Endodermal cell (in vitro differentiated cells): Measurements from ENCODE around the gene AIRE. TPM values are rescaled to one million over a fixed set of nuclear protein-coding genes. Genes with fewer than 3 reads are reported as not detected.

Experiments
- DNase-seq: peaks from one replicate; pipeline ENCODE4 v3.0.0-alpha.2; 2017
- H3K27ac ChIP-seq: 2 replicates; pipeline ENCODE4 v1.5.1; 2013; ENCODE audit warnings: mild to moderate bottlenecking, low read depth, low read length, moderate library complexity
- H3K27me3 ChIP-seq: 2 replicates; pipeline ENCODE4 v1.6.1; 2013; ENCODE audit warnings: mild to moderate bottlenecking, low read length, moderate library complexity; ENCODE audit not compliant: insufficient read depth, control insufficient read depth, poor library complexity, severe bottlenecking
- H3K36me3 ChIP-seq: 2 replicates; pipeline ENCODE4 v1.7.0; 2013; ENCODE audit warnings: mild to moderate bottlenecking, low read length, moderate library complexity; ENCODE audit not compliant: control insufficient read depth, insufficient read depth
- H3K4me1 ChIP-seq: one replicate; pipeline ENCODE4 v1.7.0; 2013; ENCODE audit warnings: low read length; ENCODE audit not compliant: control insufficient read depth, insufficient read depth
- H3K4me3 ChIP-seq: 2 replicates; pipeline ENCODE4 v1.5.1; 2013; ENCODE audit warnings: mild to moderate bottlenecking, low read length, moderate library complexity
- H3K9ac ChIP-seq: 2 replicates; pipeline ENCODE4 v1.6.1; 2013; ENCODE audit warnings: mild to moderate bottlenecking, low read length, moderate library complexity; ENCODE audit not compliant: poor library complexity, severe bottlenecking; ENCODE audit errors: extremely low read depth
- H3K9me3 ChIP-seq: 2 replicates; pipeline ENCODE4 v1.6.1; 2013; ENCODE audit warnings: mild to moderate bottlenecking, low read length, moderate library complexity; ENCODE audit not compliant: control insufficient read depth
- H3K27ac Mint-ChIP-seq: 2 replicates; pipeline ENCODE4 v1.8.0; 2020; ENCODE audit warnings: mixed read lengths
- H3K27me3 Mint-ChIP-seq: 2 replicates; pipeline ENCODE4 v1.8.0; 2021; ENCODE audit warnings: mild to moderate bottlenecking, mixed read lengths; ENCODE audit not compliant: insufficient read depth
- H3K36me3 Mint-ChIP-seq: 2 replicates; pipeline ENCODE4 v1.8.0; 2020; ENCODE audit warnings: low read depth, mixed read lengths
- H3K4me1 Mint-ChIP-seq: 2 replicates; pipeline ENCODE4 v1.8.0; 2020; ENCODE audit warnings: mixed read lengths
- H3K4me3 Mint-ChIP-seq: 2 replicates; pipeline ENCODE4 v1.8.0; 2020; ENCODE audit warnings: mild to moderate bottlenecking, moderate library complexity, mixed read lengths
- H3K9me3 Mint-ChIP-seq: 2 replicates; pipeline ENCODE4 v1.8.0; 2020; ENCODE audit warnings: mild to moderate bottlenecking, mixed read lengths
- CTCF ChIP-seq: fragments of 200-600 bp; sonication (generic); conservative IDR thresholded peaks from 2 replicates; pipeline ENCODE4 v1.5.0; 2021; ENCODE audit warnings: antibody characterized with exemption, mild to moderate bottlenecking
- WGBS, 2 experiments: methylation state at CpG; one replicate each; pipeline versions ENCODE4 v1.1.5 to v1.1.7; 2013; ENCODE audit warnings: missing lambda C conversion rate in 2 of 2, mixed read lengths in 1 of 2; ENCODE audit not compliant: insufficient coverage in 1 of 2, insufficient read length in 1 of 2; 5-methylcytosine and 5-hydroxymethylcytosine counted together
- total RNA-seq, 2 donors: library from RNA; stranded (reverse); fragmentation: NEBNext Ultra II Directional in 1 of 2; extraction: Animal tissue kit (Norgen Biotek cat#: 25700) in 1 of 2; gene quantifications; 2 replicates in 1 of 2; 3 replicates in 1 of 2; pipeline ENCODE4 v1.2.1, GENCODE V29; 2021

The AIRE gene
- total RNA-seq, 2 donors from 2014 or later: 1.2 to 2.7 TPM

GRCh38 chr21:44317241-44317782, 31.6 kb downstream of the AIRE start:
- H3K27me3 ChIP-seq: no peaks in the 10 kb centered on the region
- no peak overlapping the region for H3K4me3 Mint-ChIP-seq
- H3K9me3 ChIP-seq: no peaks in the 10 kb centered on the region
- H3K36me3 ChIP-seq: peaks cover 23% of the 10 kb centered on the region
- DNase-seq: no peak
- 95 to 97% methylated on average over 14 to 19 of the region's 19 CpGs for WGBS, 2 experiments
- no peak overlapping the region for H3K9ac ChIP-seq
- no peak overlapping the region for H3K4me3 ChIP-seq
- peaks cover 16% of the 10 kb centered on the region for H3K36me3 Mint-ChIP-seq
- no peak for TF ChIP-seq CTCF
- no peaks in the 10 kb centered on the region for H3K9me3 Mint-ChIP-seq
- H3K27me3 Mint-ChIP-seq: no peaks in the 10 kb centered on the region
- H3K4me1 Mint-ChIP-seq: no peaks in the 10 kb centered on the region
- no peak overlapping the region for H3K27ac ChIP-seq
- H3K4me1 ChIP-seq: no peaks in the 10 kb centered on the region
- no peak overlapping the region for H3K27ac Mint-ChIP-seq

- Histone ChIP-seq H3K9me3 (no peaks in the 10 kb centered on the region), H3K27me3 (no peaks in the 10 kb centered on the region), H3K4me3 (no peak overlapping the region), H3K36me3 (peaks cover 20% of the 10 kb centered on the region), H3K9ac (no peak overlapping the region), H3K4me1 (no peaks in the 10 kb centered on the region), H3K27ac (no peak overlapping the region)
- Mint-ChIP-seq H3K4me3 (no peak overlapping the region), H3K27me3 (no peaks in the 10 kb centered on the region), H3K36me3 (peaks cover 15% of the 10 kb centered on the region), H3K4me1 (no peaks in the 10 kb centered on the region), H3K9me3 (no peaks in the 10 kb centered on the region), H3K27ac (no peak overlapping the region)
- no peak for DNase-seq
- TF ChIP-seq CTCF: no peak
- 94 to 97% methylated on average over 17 to 22 of the region's 22 CpGs for WGBS, 2 experiments
These were observed 32.2 kb downstream of the AIRE start for GRCh38 chr21:44317871-44318270.

- Mint-ChIP-seq H3K27ac (no peak overlapping the region), H3K4me3 (no peak overlapping the region), H3K36me3 (peaks cover 18% of the 10 kb centered on the region), H3K4me1 (no peaks in the 10 kb centered on the region), H3K9me3 (no peaks in the 10 kb centered on the region), H3K27me3 (no peaks in the 10 kb centered on the region)
- DNase-seq: no peak
- peaks cover 20% of the 10 kb centered on the region for H3K36me3 ChIP-seq
- 96 to 98% methylated on average over 17 to 25 of the region's 25 CpGs for WGBS, 2 experiments
- H3K4me3 ChIP-seq: no peak overlapping the region
- H3K27ac ChIP-seq: no peak overlapping the region
- no peak for TF ChIP-seq CTCF
- H3K9me3 ChIP-seq: no peaks in the 10 kb centered on the region
- no peaks in the 10 kb centered on the region for H3K4me1 ChIP-seq
- H3K9ac ChIP-seq: no peak overlapping the region
- H3K27me3 ChIP-seq: no peaks in the 10 kb centered on the region
These were observed 33.0 kb downstream of the AIRE start for GRCh38 chr21:44318489-44319285.
